ENCODE results near the gene ITGB4. TPM values are rescaled to one million over a fixed set of nuclear protein-coding genes. Genes with fewer than 3 reads are reported as not detected.

The ITGB4 gene
- total and polyA plus RNA-seq, 2 of the 13 experiments (the other 11 are each of a cell fraction or from before 2014, with no cell fraction given) = 6.9 to 14.5 TPM

DNA sequence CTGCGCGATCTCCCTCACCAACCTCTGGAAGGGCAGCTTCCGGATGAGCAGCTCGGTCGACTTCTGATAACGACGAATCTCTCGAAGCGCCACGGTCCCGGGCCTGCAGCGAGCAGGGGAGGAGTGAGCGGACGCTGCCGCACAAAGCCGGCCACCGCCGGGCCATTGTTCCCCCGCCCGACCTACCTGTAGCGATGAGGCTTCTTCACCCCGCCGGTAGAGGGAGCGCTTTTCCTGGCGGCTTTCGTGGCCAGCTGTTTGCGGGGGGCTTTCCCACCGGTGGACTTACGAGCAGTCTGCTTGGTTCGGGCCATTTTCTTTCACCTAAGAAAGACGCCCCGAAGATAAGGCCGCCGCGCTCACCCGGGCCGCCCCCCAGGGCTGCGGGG lies 57.6 kb downstream of the ITGB4 start (continued):
- 0 out of 2 replicates have a peak, but pooled peaks have one; percentile 8 for TF ChIP-seq ZNF550 (CRISPR knock-in tag; IDR thresholded peaks at IDR 0.05; ENCODE audit: borderline replicate concordance)
- peak; percentile 38; the same call in 1 of the 2 replicates for TF ChIP-seq SMAD1 (CRISPR knock-in tag; IDR thresholded peaks at IDR 0.05; ENCODE audit: borderline replicate concordance, low read depth)
- TF ChIP-seq ZFP82 (CRISPR knock-in tag; IDR thresholded peaks at IDR 0.05; ENCODE audit: borderline replicate concordance) = peak; percentile 95; the same call in 1 of the 2 replicates
- 0 out of 2 replicates have a peak, but pooled peaks have one; percentile 60 for TF ChIP-seq ZNF589 (CRISPR knock-in tag; conservative IDR thresholded peaks at IDR 0.05)
- TF ChIP-seq HNF4G (IDR thresholded peaks at IDR 0.05; ENCODE audit: borderline replicate concordance, low read depth, low read length) = peak; percentile 3; the same call in 1 of the 2 replicates
- TF ChIP-seq HNF4G (CRISPR knock-in tag; IDR thresholded peaks at IDR 0.05; ENCODE audit: borderline replicate concordance, low read depth) = no peak
- TF ChIP-seq, protein P1, sequence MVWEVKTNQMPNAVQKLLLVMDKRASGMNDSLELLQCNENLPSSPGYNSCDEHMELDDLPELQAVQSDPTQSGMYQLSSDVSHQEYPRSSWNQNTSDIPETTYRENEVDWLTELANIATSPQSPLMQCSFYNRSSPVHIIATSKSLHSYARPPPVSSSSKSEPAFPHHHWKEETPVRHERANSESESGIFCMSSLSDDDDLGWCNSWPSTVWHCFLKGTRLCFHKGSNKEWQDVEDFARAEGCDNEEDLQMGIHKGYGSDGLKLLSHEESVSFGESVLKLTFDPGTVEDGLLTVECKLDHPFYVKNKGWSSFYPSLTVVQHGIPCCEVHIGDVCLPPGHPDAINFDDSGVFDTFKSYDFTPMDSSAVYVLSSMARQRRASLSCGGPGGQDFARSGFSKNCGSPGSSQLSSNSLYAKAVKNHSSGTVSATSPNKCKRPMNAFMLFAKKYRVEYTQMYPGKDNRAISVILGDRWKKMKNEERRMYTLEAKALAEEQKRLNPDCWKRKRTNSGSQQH (CRISPR knock-in tag; IDR thresholded peaks at IDR 0.05; ENCODE audit: low read depth) = 0 out of 2 replicates have a peak, but pooled peaks have one; percentile 31
- peak; percentile 53 for TF ChIP-seq YY1 (IDR thresholded peaks at IDR 0.05; ENCODE audit: insufficient read depth, insufficient replicate concordance, low read depth, low read length)
- peak; percentile 37; the same call in 1 of the 2 replicates for TF ChIP-seq PITX1 (CRISPR knock-in tag; IDR thresholded peaks at IDR 0.05)
- peak; percentile 16; the same call in 1 of the 2 replicates for TF ChIP-seq RXRA (CRISPR knock-in tag; IDR thresholded peaks at IDR 0.05)
- TF ChIP-seq PTBP1 (IDR thresholded peaks at IDR 0.05; ENCODE audit: low read depth, low read length, poor library complexity, severe bottlenecking) = peak; percentile 3
- TF ChIP-seq ZNF484 (CRISPR knock-in tag; IDR thresholded peaks at IDR 0.05; ENCODE audit: borderline replicate concordance, low read depth) = 0 out of 2 replicates have a peak, but pooled peaks have one; percentile 44
- TF ChIP-seq ZNF253 (CRISPR knock-in tag; IDR thresholded peaks at IDR 0.05; ENCODE audit: borderline replicate concordance) = no peak
